HCT116 (cell line): ENCODE results near the gene FHIT. TPM values are rescaled to one million over a fixed set of nuclear protein-coding genes. Genes with fewer than 3 reads are reported as not detected.

Experiments used
- ATAC-seq: fragments of 200-7000 bp; cut with Tn5 transposase; 2 replicates; pipeline ENCODE4 v1.9.1; 2020; ENCODE audit warnings: mild to moderate bottlenecking, moderate library complexity
- BruUV-seq: library from RNA; stranded (reverse); fragments of 400-500 nt; replicated peaks from 2 replicates; lab custom pipeline; 2021; lab: Mats Ljungman, UMichigan
- CTCF ChIA-PET: fragments of 300-600 bp; sonication (Branson Sonifier 250); formaldehyde crosslinking; loops from one replicate; lab custom pipeline; 2021; ENCODE audit warnings: antibody characterized with exemption; lab: Charles Lee
- POLR2A ChIA-PET: fragments of 300-600, 350-600 bp; sonication (Branson Sonifier 250); formaldehyde crosslinking; loops from one replicate; lab custom pipeline; 2021; ENCODE audit warnings: antibody characterized with exemption; lab: Charles Lee
- RAD21 ChIA-PET, 2 experiments: fragments of 300-600 bp; sonication (Branson Sonifier 250); formaldehyde crosslinking; loops; one replicate each; lab custom pipeline; 2023; ENCODE audit warnings: low total read pairs in 2 of 2; ENCODE audit not compliant: uncharacterized antibody in 2 of 2, unreplicated experiment in 2 of 2, low non-redundant PET in 1 of 2; lab: Charles Lee
- DNase-seq: peaks from one replicate; pipeline ENCODE4 v3.0.0-alpha.2; 2010; ENCODE audit warnings: low read depth, low spot score
- H2AFZ ChIP-seq: fragments of 200-600 bp; shearing (Covaris generic), sonication (generic); 2 replicates; pipeline ENCODE4 v1.6.1; 2017; ENCODE audit warnings: low read depth, mixed run types, mixed read lengths, antibody characterized with exemption, low read length; ENCODE audit not compliant: poor library complexity, severe bottlenecking
- H3K27ac ChIP-seq: 2 replicates; pipeline ENCODE4 v1.5.1; 2012; ENCODE audit warnings: low read depth, low read length
- H3K27me3 ChIP-seq: fragments of 200-600 bp; sonication (generic); 2 replicates; pipeline ENCODE4 v1.6.1; 2016; ENCODE audit warnings: mixed run types, low read length, mixed read lengths; ENCODE audit not compliant: insufficient read depth
- H3K36me3 ChIP-seq, 2 experiments: fragments of 200-500 bp in 1 of 2; fragments of 200-600 bp in 1 of 2; sonication (Bioruptor generic) in 1 of 2; sonication (generic) in 1 of 2; 2 replicates each; pipeline versions ENCODE4 v1.5.1 to v1.6.1; 2014 to 2016; ENCODE audit warnings: low read length in 2 of 2, inconsistent platforms in 1 of 2, mixed read lengths in 1 of 2, mixed run types in 1 of 2; ENCODE audit not compliant: insufficient read depth in 2 of 2, control insufficient read depth in 1 of 2
- H3K4me1 ChIP-seq, 2 experiments: fragments of 200-600 bp in 1 of 2; sonication (generic) in 1 of 2; 2 replicates each; pipeline versions ENCODE4 v1.5.1 to v1.6.1; 2012 to 2017; ENCODE audit warnings: low read length in 2 of 2, inconsistent platforms in 1 of 2, mild to moderate bottlenecking in 1 of 2, mixed read lengths in 1 of 2, mixed run types in 1 of 2, moderate library complexity in 1 of 2; ENCODE audit not compliant: insufficient read depth in 2 of 2, control insufficient read depth in 1 of 2
- H3K4me2 ChIP-seq: fragments of 200-600 bp; sonication (generic); 2 replicates; pipeline ENCODE4 v1.6.1; 2017; ENCODE audit warnings: mixed run types, low read length, mixed read lengths
- H3K4me3 ChIP-seq, 2 experiments: fragments of 200-600 bp in 1 of 2; sonication (generic) in 1 of 2; replicated peaks in 1 of 2; 2 replicates each; pipeline ENCODE4 v1.5.1; 2011 to 2016; ENCODE audit warnings: low read length in 2 of 2, control low read depth in 1 of 2, low read depth in 1 of 2, mild to moderate bottlenecking in 1 of 2, mixed read lengths in 1 of 2, mixed run types in 1 of 2
- H3K79me2 ChIP-seq: fragments of 200-600 bp; sonication (generic); 2 replicates; pipeline ENCODE4 v1.6.1; 2017; ENCODE audit warnings: mild to moderate bottlenecking, mixed run types, low read length, moderate library complexity, mixed read lengths; ENCODE audit not compliant: insufficient read depth
- H3K9ac ChIP-seq: fragments of 200-600 bp; sonication (generic); 2 replicates; pipeline ENCODE4 v1.6.1; 2016; ENCODE audit warnings: low read length, mixed read lengths
- H3K9me2 ChIP-seq: fragments of 200-600 bp; sonication (generic), shearing (Covaris generic); 2 replicates; pipeline ENCODE4 v1.6.1; 2017; ENCODE audit warnings: mixed run types, mild to moderate bottlenecking, moderate library complexity; ENCODE audit not compliant: insufficient read depth
- H3K9me3 ChIP-seq, 2 experiments: fragments of 200-500 bp in 1 of 2; fragments of 200-600 bp in 1 of 2; sonication (Bioruptor generic) in 1 of 2; sonication (generic) in 1 of 2; 2 replicates each; pipeline ENCODE4 v1.6.1; 2014 to 2017; ENCODE audit warnings: low read length in 2 of 2, mixed read lengths in 2 of 2, inconsistent platforms in 1 of 2, low read depth in 1 of 2, mild to moderate bottlenecking in 1 of 2, mixed run types in 1 of 2, moderate library complexity in 1 of 2; ENCODE audit not compliant: control insufficient read depth in 1 of 2, insufficient read depth in 1 of 2
- H4K20me1 ChIP-seq: fragments of 200-600 bp; sonication (generic), shearing (Covaris generic); 2 replicates; pipeline ENCODE4 v1.6.1; 2017; ENCODE audit warnings: mixed run types, mild to moderate bottlenecking, moderate library complexity; ENCODE audit not compliant: insufficient read depth
- CBX3 ChIP-seq: IDR thresholded peaks from 2 replicates; pipeline ENCODE4 v1.6.1; 2012; ENCODE audit warnings: low read depth
- CTCF ChIP-seq, 3 experiments: fragments of 200-600 bp in 1 of 3; sonication (generic) in 1 of 3; IDR thresholded peaks in 2 of 3; conservative IDR thresholded peaks in 1 of 3; 2 replicates each; pipeline ENCODE4 v1.5.1; 2012 to 2017; ENCODE audit warnings: low read depth in 2 of 3, low read length in 2 of 3, antibody characterized with exemption in 1 of 3, borderline replicate concordance in 1 of 3, control low read depth in 1 of 3, mild to moderate bottlenecking in 1 of 3, mixed read lengths in 1 of 3, mixed run types in 1 of 3, moderate library complexity in 1 of 3; ENCODE audit not compliant: insufficient read depth in 1 of 3
- FOSL1 ChIP-seq: IDR thresholded peaks from 2 replicates; pipeline ENCODE4 v1.6.1; 2012; ENCODE audit warnings: low read depth
- MAX ChIP-seq: IDR thresholded peaks from 2 replicates; pipeline ENCODE4 v1.6.1; 2012
- POLR2AphosphoS5 ChIP-seq: IDR thresholded peaks from 2 replicates; pipeline ENCODE4 v1.6.1; 2011; ENCODE audit warnings: mild to moderate bottlenecking, low read depth, low read length, moderate library complexity
- REST ChIP-seq: IDR thresholded peaks from 2 replicates; pipeline ENCODE4 v1.6.1; 2012; ENCODE audit warnings: low read depth
- SP1 ChIP-seq: IDR thresholded peaks from 2 replicates; pipeline ENCODE4 v1.6.1; 2012; ENCODE audit warnings: low read depth
- SRF ChIP-seq: IDR thresholded peaks from 2 replicates; pipeline ENCODE4 v1.6.1; 2012; ENCODE audit warnings: low read depth
- TCF7L2 ChIP-seq: IDR thresholded peaks from 2 replicates; pipeline ENCODE4 v1.7.0; 2011; ENCODE audit warnings: borderline replicate concordance, inconsistent platforms; ENCODE audit not compliant: insufficient read depth, insufficient read length; ENCODE audit errors: extremely low read depth
- YY1 ChIP-seq: IDR thresholded peaks from 2 replicates; pipeline ENCODE4 v1.6.1; 2011; ENCODE audit warnings: low read length, low read depth, moderate library complexity, mild to moderate bottlenecking; ENCODE audit not compliant: insufficient replicate concordance; ENCODE audit errors: extremely low read depth
- ZBTB33 ChIP-seq: IDR thresholded peaks from 2 replicates; pipeline ENCODE4 v1.6.1; 2011; ENCODE audit warnings: mild to moderate bottlenecking, low read length, moderate library complexity; ENCODE audit not compliant: insufficient replicate concordance; ENCODE audit errors: extremely low read depth
- ZNF274 ChIP-seq: fragments of 200-500 bp; sonication (Bioruptor generic); IDR thresholded peaks from 2 replicates; pipeline ENCODE4 v1.6.1; 2014; ENCODE audit warnings: mild to moderate bottlenecking, low read depth, low read length, inconsistent platforms
- intact Hi-C: fragments of 100-400 bp; cut with micrococcal nuclease; formaldehyde crosslinking; loops from 2 replicates; pipeline ENCODE4 v1.10.0; 2022
- total RNA-seq: library from RNA; stranded (reverse); gene quantifications from one replicate; pipeline ENCODE4 v1.2.1, GENCODE V29; 2021; ENCODE audit not compliant: unreplicated experiment

The FHIT gene
- total RNA-seq, 1 experiment from 2014 or later = 20.1 TPM

- no peak overlapping the region for H3K4me3 ChIP-seq
Measured at GRCh38 chr3:59797533-59797932, 1453.7 kb downstream of the FHIT start.

More at GRCh38 chr3:59797533-59797932, 1453.7 kb downstream of the FHIT start:
- no peak for DNase-seq
- H3K4me1 ChIP-seq = no peaks in the 10 kb centered on the region
- CTCF ChIA-PET = no interaction called here
- no peak overlapping the region for H3K27ac ChIP-seq
- no peaks in the 10 kb centered on the region for H3K9me2 ChIP-seq
- no peak for ATAC-seq
- no peak overlapping the region for H3K4me2 ChIP-seq
- no peak overlapping the region for H2AFZ ChIP-seq
- H4K20me1 ChIP-seq = no peaks in the 10 kb centered on the region
- H3K36me3 ChIP-seq = no peaks in the 10 kb centered on the region
- POLR2A ChIA-PET = no interaction called here
- H3K27me3 ChIP-seq = no peaks in the 10 kb centered on the region
- H3K9ac ChIP-seq = no peak overlapping the region
- no peaks in the 10 kb centered on the region for H3K79me2 ChIP-seq
- no peaks in the 10 kb centered on the region for H3K9me3 ChIP-seq
- intact Hi-C loops = no loop called here
- no TSS peak for BruUV-seq
- TF ChIP-seq ZBTB33 = no peak
- TF ChIP-seq YY1 = no peak
- TF ChIP-seq FOSL1 = no peak
- no peak for TF ChIP-seq SP1
- TF ChIP-seq SRF = no peak
- TF ChIP-seq TCF7L2 = no peak
- TF ChIP-seq REST = no peak
- no peak for TF ChIP-seq CBX3
- no peak for TF ChIP-seq CTCF (IDR thresholded peaks at IDR 0.05 in 2 of 3, conservative IDR thresholded peaks at IDR 0.05 in 1 of 3; ENCODE audit: borderline replicate concordance in 1 of 3, insufficient read depth in 1 of 3, low read depth in 2 of 3, low read length in 2 of 3)
- TF ChIP-seq MAX = no peak
- no peak for TF ChIP-seq POLR2AphosphoS5
- no peak for TF ChIP-seq ZNF274
- TF ChIP-seq, all 23 proteins: peak for 0
- RAD21 ChIA-PET = no interaction called here
